HEK293 (cell line): ENCODE results near the gene KIF14.
A peak's percentile ranks its signal among the peaks of the same experiment; 100 is the strongest.

Experiments used
- CTCF ChIA-PET: fragments of 350-600 bp; formaldehyde crosslinking; extraction: SDS; loops from one replicate; lab custom pipeline; 2021; ENCODE audit warnings: antibody characterized with exemption; lab: Yijun Ruan, JAX
- POLR2A ChIA-PET: fragments of 300-600 bp; formaldehyde crosslinking; extraction: SDS; loops from one replicate; lab custom pipeline; 2020; ENCODE audit warnings: antibody characterized with exemption, inconsistent platforms; lab: Yijun Ruan, JAX
- H3K27ac ChIP-seq: fragments of 200-500 bp; sonication (Bioruptor generic); 2 replicates; pipeline ENCODE4 v1.5.1; 2014; ENCODE audit warnings: low read depth, low read length, control low read depth, inconsistent platforms; ENCODE audit errors: extremely low read depth
- H3K36me3 ChIP-seq, 2 experiments: fragments of 200-500 bp in 1 of 2; sonication (Bioruptor generic) in 1 of 2; 1 replicate in 1 of 2; 2 replicates in 1 of 2; pipeline ENCODE4 v1.5.1; 2014 to 2017; ENCODE audit warnings: inconsistent platforms in 2 of 2, low read length in 2 of 2; ENCODE audit not compliant: control insufficient read depth in 2 of 2, insufficient read depth in 1 of 2
- H3K4me1 ChIP-seq: fragments of 200-500 bp; sonication (Bioruptor generic); 2 replicates; pipeline ENCODE4 v1.5.1; 2014; ENCODE audit warnings: mild to moderate bottlenecking, low read length, inconsistent platforms; ENCODE audit not compliant: control insufficient read depth, insufficient read depth
- H3K4me3 ChIP-seq: 2 replicates; pipeline ENCODE4 v1.5.1; 2011; ENCODE audit warnings: low read depth, mild to moderate bottlenecking, control low read depth, low read length, moderate library complexity
- H3K9me3 ChIP-seq: fragments of 200-500 bp; sonication (Bioruptor generic); 2 replicates; pipeline ENCODE4 v1.5.1; 2014; ENCODE audit warnings: low read depth, low read length, inconsistent platforms; ENCODE audit not compliant: control insufficient read depth, insufficient read depth
- ZBTB1 ChIP-seq: fragments of 450-650 bp; formaldehyde crosslinking; IDR thresholded peaks from 2 replicates; pipeline ENCODE4 v1.5.1; 2016; ENCODE audit warnings: missing biosample characterization, missing genetic modification characterization
- ZFP69B ChIP-seq: fragments of 450-650 bp; formaldehyde crosslinking; IDR thresholded peaks from 2 replicates; pipeline ENCODE4 v1.5.1; 2016; ENCODE audit warnings: missing biosample characterization, missing genetic modification characterization
- ZNF112 ChIP-seq: fragments of 450-650 bp; formaldehyde crosslinking; IDR thresholded peaks from 2 replicates; pipeline ENCODE4 v1.5.0; 2017; ENCODE audit warnings: missing biosample characterization, missing genetic modification characterization
- ZNF16 ChIP-seq: fragments of 450-650 bp; formaldehyde crosslinking; IDR thresholded peaks from 2 replicates; pipeline ENCODE4 v1.5.1; 2016; ENCODE audit warnings: low read depth, missing biosample characterization, missing genetic modification characterization
- ZNF221 ChIP-seq: fragments of 450-650 bp; formaldehyde crosslinking; IDR thresholded peaks from 2 replicates; pipeline ENCODE4 v1.5.1; 2017; ENCODE audit warnings: missing biosample characterization, missing genetic modification characterization, borderline replicate concordance
- ZNF23 ChIP-seq: fragments of 450-650 bp; formaldehyde crosslinking; IDR thresholded peaks from 2 replicates; pipeline ENCODE4 v1.5.1; 2016; ENCODE audit warnings: missing biosample characterization, missing genetic modification characterization, borderline replicate concordance
- ZNF266 ChIP-seq: fragments of 450-650 bp; formaldehyde crosslinking; IDR thresholded peaks from 2 replicates; pipeline ENCODE4 v1.5.1; 2016; ENCODE audit warnings: missing biosample characterization, missing genetic modification characterization, low read depth
- ZNF292 ChIP-seq: fragments of 450-650 bp; formaldehyde crosslinking; IDR thresholded peaks from 2 replicates; pipeline ENCODE4 v1.5.1; 2016; ENCODE audit warnings: low read depth, missing biosample characterization, missing genetic modification characterization, borderline replicate concordance
- ZNF391 ChIP-seq: fragments of 450-650 bp; formaldehyde crosslinking; IDR thresholded peaks from 2 replicates; pipeline ENCODE4 v1.5.1; 2016; ENCODE audit warnings: low read depth, missing biosample characterization, missing genetic modification characterization, borderline replicate concordance
- ZNF48 ChIP-seq: fragments of 450-650 bp; formaldehyde crosslinking; IDR thresholded peaks from 2 replicates; pipeline ENCODE4 v1.5.1; 2016; ENCODE audit warnings: missing biosample characterization, missing genetic modification characterization
- ZNF514 ChIP-seq: fragments of 450-650 bp; formaldehyde crosslinking; IDR thresholded peaks from 2 replicates; pipeline ENCODE4 v1.5.1; 2016; ENCODE audit warnings: missing biosample characterization, missing genetic modification characterization
- ZNF548 ChIP-seq: fragments of 450-650 bp; formaldehyde crosslinking; IDR thresholded peaks from 2 replicates; pipeline ENCODE4 v1.5.1; 2016; ENCODE audit warnings: missing biosample characterization, missing genetic modification characterization
- ZNF549 ChIP-seq: fragments of 450-650 bp; IDR thresholded peaks from 2 replicates; pipeline ENCODE4 v1.5.1; 2018; ENCODE audit warnings: missing biosample characterization, missing genetic modification characterization, mild to moderate bottlenecking, inconsistent platforms, moderate library complexity
- ZNF561 ChIP-seq: fragments of 450-650 bp; IDR thresholded peaks from 2 replicates; pipeline ENCODE4 v1.5.1; 2018; ENCODE audit warnings: missing biosample characterization, missing genetic modification characterization, borderline replicate concordance
- ZNF624 ChIP-seq: fragments of 450-650 bp; formaldehyde crosslinking; IDR thresholded peaks from 2 replicates; pipeline ENCODE4 v1.5.1; 2017; ENCODE audit warnings: missing biosample characterization, missing genetic modification characterization
- ZNF626 ChIP-seq: fragments of 450-650 bp; sonication (Bioruptor Pico); formaldehyde crosslinking; IDR thresholded peaks from 2 replicates; pipeline ENCODE4 v1.5.1; 2018; ENCODE audit warnings: missing biosample characterization, missing genetic modification characterization, inconsistent platforms
- ZNF654 ChIP-seq: fragments of 450-650 bp; formaldehyde crosslinking; IDR thresholded peaks from 2 replicates; pipeline ENCODE4 v1.5.1; 2016; ENCODE audit warnings: low read depth, missing biosample characterization, missing genetic modification characterization
- ZNF660 ChIP-seq: fragments of 450-650 bp; IDR thresholded peaks from 2 replicates; pipeline ENCODE4 v1.5.1; 2018; ENCODE audit warnings: missing biosample characterization, mild to moderate bottlenecking, missing genetic modification characterization
- ZNF664 ChIP-seq: fragments of 450-650 bp; formaldehyde crosslinking; IDR thresholded peaks from 2 replicates; pipeline ENCODE4 v1.5.1; 2016; ENCODE audit warnings: missing biosample characterization, missing genetic modification characterization
- ZNF704 ChIP-seq: fragments of 450-650 bp; formaldehyde crosslinking; IDR thresholded peaks from 2 replicates; pipeline ENCODE4 v1.5.1; 2016; ENCODE audit warnings: missing biosample characterization, missing genetic modification characterization
- ZSCAN4 ChIP-seq: fragments of 450-650 bp; formaldehyde crosslinking; IDR thresholded peaks from 2 replicates; pipeline ENCODE4 v1.5.1; 2017; ENCODE audit warnings: missing biosample characterization, missing genetic modification characterization
- TF ChIP-seq, protein P1 (sequence below): fragments of 450-650 bp; formaldehyde crosslinking; IDR thresholded peaks from 2 replicates; pipeline ENCODE4 v1.5.1; 2016; ENCODE audit warnings: missing biosample characterization, missing genetic modification characterization
- TF ChIP-seq, protein P2 (sequence below): fragments of 450-650 bp; formaldehyde crosslinking; IDR thresholded peaks from 2 replicates; pipeline ENCODE4 v1.5.1; 2016; ENCODE audit warnings: missing biosample characterization, missing genetic modification characterization
- TF ChIP-seq, protein P3 (sequence below): fragments of 450-650 bp; formaldehyde crosslinking; IDR thresholded peaks from 2 replicates; pipeline ENCODE4 v1.5.1; 2017; ENCODE audit warnings: missing biosample characterization, missing genetic modification characterization
- TF ChIP-seq, protein P4 (sequence below): fragments of 450-650 bp; formaldehyde crosslinking; IDR thresholded peaks from 2 replicates; pipeline ENCODE4 v1.5.1; 2016; ENCODE audit warnings: missing biosample characterization, missing genetic modification characterization

Gene KIF14

GRCh38 chr1:200547386-200547785 is 73.2 kb downstream of the KIF14 start:
- no peaks in the 10 kb centered on the region for H3K9me3 ChIP-seq
- H3K4me3 ChIP-seq = no peak overlapping the region
- TF ChIP-seq ZNF23 (no peak), ZSCAN4 (tag by site-specific recombination) (peak; percentile 38; the same call in 1 of the 2 replicates)
- no peak overlapping the region for H3K27ac ChIP-seq
- ChIA-PET CTCF (no interaction called here), POLR2A (no interaction called here)
- H3K36me3 ChIP-seq = no peaks in the 10 kb centered on the region
- no peaks in the 10 kb centered on the region for H3K4me1 ChIP-seq

GRCh38 chr1:200546577-200546976 is 74.0 kb downstream of the KIF14 start:
- Histone ChIP-seq H3K36me3 (no peaks in the 10 kb centered on the region), H3K4me3 (no peak overlapping the region), H3K27ac (no peak overlapping the region), H3K9me3 (no peaks in the 10 kb centered on the region), H3K4me1 (no peaks in the 10 kb centered on the region)
- POLR2A ChIA-PET = no interaction called here
- TF ChIP-seq ZNF16 (no peak), ZNF514 (tag by site-specific recombination) (no peak), ZNF48 (no peak), ZFP69B (tag by site-specific recombination) (no peak), ZNF292 (tag by site-specific recombination) (no peak), ZNF660 (no peak), ZNF624 (tag by site-specific recombination) (no peak), ZNF221 (tag by site-specific recombination) (no peak), ZNF664 (tag by site-specific recombination) (no peak), ZNF112 (no peak), ZNF704 (tag by site-specific recombination) (no peak), ZNF626 (tag by site-specific recombination) (no peak), ZNF266 (tag by site-specific recombination) (no peak), ZNF561 (tag by site-specific recombination) (no peak)
- TF ChIP-seq, protein P1, sequence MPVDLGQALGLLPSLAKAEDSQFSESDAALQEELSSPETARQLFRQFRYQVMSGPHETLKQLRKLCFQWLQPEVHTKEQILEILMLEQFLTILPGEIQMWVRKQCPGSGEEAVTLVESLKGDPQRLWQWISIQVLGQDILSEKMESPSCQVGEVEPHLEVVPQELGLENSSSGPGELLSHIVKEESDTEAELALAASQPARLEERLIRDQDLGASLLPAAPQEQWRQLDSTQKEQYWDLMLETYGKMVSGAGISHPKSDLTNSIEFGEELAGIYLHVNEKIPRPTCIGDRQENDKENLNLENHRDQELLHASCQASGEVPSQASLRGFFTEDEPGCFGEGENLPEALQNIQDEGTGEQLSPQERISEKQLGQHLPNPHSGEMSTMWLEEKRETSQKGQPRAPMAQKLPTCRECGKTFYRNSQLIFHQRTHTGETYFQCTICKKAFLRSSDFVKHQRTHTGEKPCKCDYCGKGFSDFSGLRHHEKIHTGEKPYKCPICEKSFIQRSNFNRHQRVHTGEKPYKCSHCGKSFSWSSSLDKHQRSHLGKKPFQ (tag by site-specific recombination) = no peak
- TF ChIP-seq, protein P2, sequence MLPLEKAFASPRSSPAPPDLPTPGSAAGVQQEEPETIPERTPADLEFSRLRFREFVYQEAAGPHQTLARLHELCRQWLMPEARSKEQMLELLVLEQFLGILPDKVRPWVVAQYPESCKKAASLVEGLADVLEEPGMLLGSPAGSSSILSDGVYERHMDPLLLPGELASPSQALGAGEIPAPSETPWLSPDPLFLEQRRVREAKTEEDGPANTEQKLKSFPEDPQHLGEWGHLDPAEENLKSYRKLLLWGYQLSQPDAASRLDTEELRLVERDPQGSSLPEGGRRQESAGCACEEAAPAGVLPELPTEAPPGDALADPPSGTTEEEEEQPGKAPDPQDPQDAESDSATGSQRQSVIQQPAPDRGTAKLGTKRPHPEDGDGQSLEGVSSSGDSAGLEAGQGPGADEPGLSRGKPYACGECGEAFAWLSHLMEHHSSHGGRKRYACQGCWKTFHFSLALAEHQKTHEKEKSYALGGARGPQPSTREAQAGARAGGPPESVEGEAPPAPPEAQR (tag by site-specific recombination) = no peak
- CTCF ChIA-PET = no interaction called here

DNA sequence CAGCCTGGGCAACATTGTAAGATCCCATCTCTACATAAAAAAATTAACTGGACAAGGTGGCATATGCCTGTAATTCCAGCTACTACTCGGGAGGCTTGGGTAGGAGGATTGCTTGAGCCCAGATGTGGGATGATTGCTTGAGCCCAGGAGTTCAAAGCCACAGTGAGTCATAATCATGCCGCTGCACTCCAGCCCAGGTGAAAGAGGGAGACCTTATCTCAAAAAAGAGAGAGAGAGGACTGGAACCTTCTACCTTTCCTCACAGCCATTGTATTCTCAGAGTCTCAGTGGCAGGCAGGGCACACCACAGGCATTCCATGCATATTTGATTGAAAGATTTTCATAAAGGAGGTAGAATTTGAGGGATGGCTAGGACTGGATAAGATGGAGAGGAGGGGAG is 78.4 kb downstream of the KIF14 start:
- H3K27ac ChIP-seq = no peak overlapping the region
- H3K9me3 ChIP-seq = no peaks in the 10 kb centered on the region
- CTCF ChIA-PET = no interaction called here
- no peaks in the 10 kb centered on the region for H3K4me1 ChIP-seq
- no peaks in the 10 kb centered on the region for H3K36me3 ChIP-seq
- POLR2A ChIA-PET = interaction anchor here (0.6 kb wide), 1 partner anchor 1934 kb away, joined by 4 read pairs; no protein-coding TSS in a partner anchor
- H3K4me3 ChIP-seq = no peak overlapping the region
- TF ChIP-seq ZNF548 (tag by site-specific recombination) (no peak), ZNF654 (tag by site-specific recombination) (no peak), ZNF549 (tag by site-specific recombination) (no peak), ZBTB1 (tag by site-specific recombination) (no peak), ZNF391 (no peak)
- TF ChIP-seq, protein P3, sequence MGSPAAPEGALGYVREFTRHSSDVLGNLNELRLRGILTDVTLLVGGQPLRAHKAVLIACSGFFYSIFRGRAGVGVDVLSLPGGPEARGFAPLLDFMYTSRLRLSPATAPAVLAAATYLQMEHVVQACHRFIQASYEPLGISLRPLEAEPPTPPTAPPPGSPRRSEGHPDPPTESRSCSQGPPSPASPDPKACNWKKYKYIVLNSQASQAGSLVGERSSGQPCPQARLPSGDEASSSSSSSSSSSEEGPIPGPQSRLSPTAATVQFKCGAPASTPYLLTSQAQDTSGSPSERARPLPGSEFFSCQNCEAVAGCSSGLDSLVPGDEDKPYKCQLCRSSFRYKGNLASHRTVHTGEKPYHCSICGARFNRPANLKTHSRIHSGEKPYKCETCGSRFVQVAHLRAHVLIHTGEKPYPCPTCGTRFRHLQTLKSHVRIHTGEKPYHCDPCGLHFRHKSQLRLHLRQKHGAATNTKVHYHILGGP (tag by site-specific recombination) = no peak
- TF ChIP-seq, protein P4, sequence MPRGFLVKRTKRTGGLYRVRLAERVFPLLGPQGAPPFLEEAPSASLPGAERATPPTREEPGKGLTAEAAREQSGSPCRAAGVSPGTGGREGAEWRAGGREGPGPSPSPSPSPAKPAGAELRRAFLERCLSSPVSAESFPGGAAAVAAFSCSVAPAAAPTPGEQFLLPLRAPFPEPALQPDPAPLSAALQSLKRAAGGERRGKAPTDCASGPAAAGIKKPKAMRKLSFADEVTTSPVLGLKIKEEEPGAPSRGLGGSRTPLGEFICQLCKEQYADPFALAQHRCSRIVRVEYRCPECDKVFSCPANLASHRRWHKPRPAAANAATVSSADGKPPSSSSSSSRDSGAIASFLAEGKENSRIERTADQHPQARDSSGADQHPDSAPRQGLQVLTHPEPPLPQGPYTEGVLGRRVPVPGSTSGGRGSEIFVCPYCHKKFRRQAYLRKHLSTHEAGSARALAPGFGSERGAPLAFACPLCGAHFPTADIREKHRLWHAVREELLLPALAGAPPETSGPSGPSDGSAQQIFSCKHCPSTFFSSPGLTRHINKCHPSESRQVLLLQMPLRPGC (tag by site-specific recombination) = no peak
